ENCODE data around the gene ZNF787.

DNA sequence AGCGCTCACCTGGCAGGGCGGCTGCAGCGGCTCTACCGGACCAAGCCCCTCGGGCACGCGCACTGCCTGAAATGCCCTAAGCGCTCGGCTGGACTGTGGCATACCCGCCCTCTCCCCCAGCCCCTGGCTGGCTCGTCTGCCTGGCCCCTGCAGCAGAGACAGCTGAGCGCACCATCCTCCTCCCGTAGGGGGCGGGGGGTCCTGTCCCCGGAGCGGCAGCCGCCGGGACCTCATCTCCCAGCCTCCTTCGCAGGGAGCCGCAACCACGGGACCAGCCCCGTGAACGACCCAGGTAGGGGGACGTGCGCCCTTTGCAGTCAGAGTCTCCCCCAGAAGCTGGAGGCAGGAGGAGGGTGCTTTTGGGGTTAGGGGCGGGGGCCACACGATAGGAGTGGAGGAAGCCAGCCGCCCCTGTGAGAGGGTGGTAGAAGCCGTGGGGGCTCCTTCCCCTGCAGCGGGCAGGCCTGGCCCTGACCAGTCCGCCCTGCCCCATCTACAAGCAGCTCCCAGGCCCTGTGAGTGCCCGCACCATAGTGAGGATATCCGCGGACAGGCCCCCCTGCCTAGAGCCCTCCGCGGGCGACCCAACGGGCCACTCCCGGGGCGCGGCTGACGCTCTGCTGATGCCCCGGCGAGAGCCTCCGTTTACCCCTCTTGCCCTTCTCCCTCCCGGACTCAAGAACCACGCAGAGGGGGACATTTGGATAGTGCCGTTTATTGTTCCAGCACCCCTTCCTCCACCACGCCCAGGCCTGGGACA lies 34.2 kb downstream of the ZNF787 start:
- TF ChIP-seq, protein P1, sequence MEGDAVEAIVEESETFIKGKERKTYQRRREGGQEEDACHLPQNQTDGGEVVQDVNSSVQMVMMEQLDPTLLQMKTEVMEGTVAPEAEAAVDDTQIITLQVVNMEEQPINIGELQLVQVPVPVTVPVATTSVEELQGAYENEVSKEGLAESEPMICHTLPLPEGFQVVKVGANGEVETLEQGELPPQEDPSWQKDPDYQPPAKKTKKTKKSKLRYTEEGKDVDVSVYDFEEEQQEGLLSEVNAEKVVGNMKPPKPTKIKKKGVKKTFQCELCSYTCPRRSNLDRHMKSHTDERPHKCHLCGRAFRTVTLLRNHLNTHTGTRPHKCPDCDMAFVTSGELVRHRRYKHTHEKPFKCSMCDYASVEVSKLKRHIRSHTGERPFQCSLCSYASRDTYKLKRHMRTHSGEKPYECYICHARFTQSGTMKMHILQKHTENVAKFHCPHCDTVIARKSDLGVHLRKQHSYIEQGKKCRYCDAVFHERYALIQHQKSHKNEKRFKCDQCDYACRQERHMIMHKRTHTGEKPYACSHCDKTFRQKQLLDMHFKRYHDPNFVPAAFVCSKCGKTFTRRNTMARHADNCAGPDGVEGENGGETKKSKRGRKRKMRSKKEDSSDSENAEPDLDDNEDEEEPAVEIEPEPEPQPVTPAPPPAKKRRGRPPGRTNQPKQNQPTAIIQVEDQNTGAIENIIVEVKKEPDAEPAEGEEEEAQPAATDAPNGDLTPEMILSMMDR (IDR thresholded peaks at IDR 0.05): no peak
- no peak for TF ChIP-seq POLR2AphosphoS5 (IDR thresholded peaks at IDR 0.05)
- TF ChIP-seq EP300 (IDR thresholded peaks at IDR 0.05): no peak
- TF ChIP-seq POLR2A (IDR thresholded peaks at IDR 0.05): no peak
